Bronchial epithelial cell (primary cell): Measurements from ENCODE around the gene POLDIP2. TPM values are rescaled to one million over a fixed set of nuclear protein-coding genes. Genes with fewer than 3 reads are reported as not detected.

Experiments
- DNase-seq: peaks from one replicate; pipeline ENCODE4 v3.0.0-alpha.2; 2010; ENCODE audit warnings: low read depth
- FAIRE-seq: peaks from 2 replicates; lab custom pipeline; 2011; peaks lifted over from hg19 to GRCh38; lab: Jason Lieb, UNC
- H3K27me3 ChIP-seq: 2 replicates; pipeline ENCODE4 v1.5.1; 2011; ENCODE audit warnings: low read length; ENCODE audit not compliant: control insufficient read depth, insufficient read depth
- H3K36me3 ChIP-seq: 2 replicates; pipeline ENCODE4 v1.5.1; 2011; ENCODE audit warnings: low read length; ENCODE audit not compliant: control insufficient read depth, insufficient read depth
- H3K4me3 ChIP-seq: 2 replicates; pipeline ENCODE4 v1.5.1; 2011; ENCODE audit warnings: mild to moderate bottlenecking, low read depth, low read length, control low read depth
- total RNA-seq: library from RNA; depleted of rRNA; stranded (reverse); fragments of >200 nt; gene quantifications from 2 replicates; pipeline ENCODE4 v1.2.1, GENCODE V29; 2014
- TF ChIP-seq, protein P1 (sequence below): IDR thresholded peaks from 2 replicates; pipeline ENCODE4 v1.5.1; 2011; ENCODE audit warnings: mild to moderate bottlenecking, moderate library complexity, low read length, control low read depth, inconsistent platforms; ENCODE audit not compliant: insufficient read depth, severe bottlenecking

The POLDIP2 gene
- total RNA-seq, 1 donor from 2014 or later = 59.8 TPM

DNA sequence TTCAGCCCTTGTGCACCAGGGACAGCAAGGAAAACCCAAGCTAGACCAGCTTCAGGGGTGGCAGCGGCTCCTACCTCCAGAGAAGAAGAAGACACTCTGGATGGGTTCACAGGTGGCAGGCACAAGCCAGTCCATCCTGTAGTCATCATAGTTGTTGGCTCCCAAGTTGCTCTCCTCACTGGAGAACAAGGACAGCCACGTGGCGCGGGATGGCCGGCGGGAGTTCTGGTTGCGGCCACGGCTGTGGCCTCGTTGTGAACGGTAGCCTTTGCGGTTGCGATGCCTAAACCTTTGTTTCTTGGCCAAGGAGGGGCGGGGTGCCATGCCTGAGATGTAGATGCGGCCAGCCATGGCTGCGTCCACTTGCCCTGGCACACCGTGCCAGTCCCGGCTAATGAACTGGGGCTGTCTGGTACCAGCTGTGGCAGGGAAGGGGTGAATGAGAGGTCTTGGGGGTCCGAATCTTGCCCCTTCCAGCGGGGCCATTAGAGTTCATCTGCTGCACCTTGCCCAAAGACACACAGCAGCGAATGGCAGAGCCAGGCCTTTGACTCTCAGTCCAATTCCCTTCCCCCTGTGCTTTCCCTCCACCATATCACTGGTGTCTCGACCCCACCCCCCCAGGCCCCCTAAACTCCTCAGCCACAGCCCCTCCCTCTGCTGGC is 10.4 kb upstream of the POLDIP2 start:
- Histone ChIP-seq H3K36me3 (peaks cover 2% of the 10 kb centered on the region), H3K4me3 (no peak overlapping the region), H3K27me3 (peaks cover 11% of the 10 kb centered on the region)
- DNase-seq = no peak
- TF ChIP-seq, protein P1, sequence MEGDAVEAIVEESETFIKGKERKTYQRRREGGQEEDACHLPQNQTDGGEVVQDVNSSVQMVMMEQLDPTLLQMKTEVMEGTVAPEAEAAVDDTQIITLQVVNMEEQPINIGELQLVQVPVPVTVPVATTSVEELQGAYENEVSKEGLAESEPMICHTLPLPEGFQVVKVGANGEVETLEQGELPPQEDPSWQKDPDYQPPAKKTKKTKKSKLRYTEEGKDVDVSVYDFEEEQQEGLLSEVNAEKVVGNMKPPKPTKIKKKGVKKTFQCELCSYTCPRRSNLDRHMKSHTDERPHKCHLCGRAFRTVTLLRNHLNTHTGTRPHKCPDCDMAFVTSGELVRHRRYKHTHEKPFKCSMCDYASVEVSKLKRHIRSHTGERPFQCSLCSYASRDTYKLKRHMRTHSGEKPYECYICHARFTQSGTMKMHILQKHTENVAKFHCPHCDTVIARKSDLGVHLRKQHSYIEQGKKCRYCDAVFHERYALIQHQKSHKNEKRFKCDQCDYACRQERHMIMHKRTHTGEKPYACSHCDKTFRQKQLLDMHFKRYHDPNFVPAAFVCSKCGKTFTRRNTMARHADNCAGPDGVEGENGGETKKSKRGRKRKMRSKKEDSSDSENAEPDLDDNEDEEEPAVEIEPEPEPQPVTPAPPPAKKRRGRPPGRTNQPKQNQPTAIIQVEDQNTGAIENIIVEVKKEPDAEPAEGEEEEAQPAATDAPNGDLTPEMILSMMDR = no peak
- no peak for FAIRE-seq

DNA sequence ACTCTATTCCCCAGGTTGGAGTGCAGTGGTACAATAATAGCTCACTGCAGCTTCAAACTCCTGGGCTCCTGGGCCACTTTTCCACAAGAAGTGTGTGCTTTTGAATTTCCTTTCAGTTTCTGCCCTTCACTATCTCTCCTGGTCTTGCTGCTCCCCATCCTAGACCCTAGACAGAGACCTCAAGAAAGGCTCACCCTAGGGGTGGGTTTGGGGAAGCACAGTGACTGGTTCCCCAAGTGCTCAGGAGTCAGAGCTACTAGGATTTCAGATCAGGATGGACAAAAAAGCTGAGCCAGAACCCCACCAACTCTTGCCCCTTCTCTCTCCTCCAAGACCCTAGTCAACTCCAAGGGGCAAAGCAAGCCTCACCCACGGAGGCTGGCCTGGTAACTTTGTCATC is 9.3 kb upstream of the POLDIP2 start:
- DNase-seq = no peak
- no peak for FAIRE-seq
- Histone ChIP-seq H3K36me3 (peaks cover 2% of the 10 kb centered on the region), H3K4me3 (no peak overlapping the region), H3K27me3 (peaks cover 4% of the 10 kb centered on the region)
- TF ChIP-seq, protein P1 = peak; percentile 5

DNA sequence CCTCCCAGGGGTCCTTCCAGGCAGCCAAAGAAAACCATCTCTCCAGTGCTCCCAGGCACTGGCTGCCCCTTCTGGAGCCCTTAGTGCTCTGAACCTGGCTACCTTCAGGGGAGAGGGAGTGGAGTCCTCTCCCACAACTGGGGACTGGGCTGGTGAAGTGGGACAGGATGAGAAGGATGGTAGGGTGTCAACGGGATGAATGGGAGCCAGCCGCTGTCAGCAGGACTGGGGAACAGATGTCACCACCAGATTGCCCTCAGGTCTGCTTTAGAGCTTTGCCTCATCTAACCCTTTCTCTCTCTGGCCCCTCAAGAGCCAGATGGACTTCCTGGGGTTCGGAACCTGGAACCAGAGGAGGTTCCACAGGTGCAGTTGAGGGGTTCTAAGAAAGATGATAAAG is 8.2 kb upstream of the POLDIP2 start:
- no peak for DNase-seq
- no peak overlapping the region for H3K4me3 ChIP-seq
- H3K36me3 ChIP-seq = peaks cover 7% of the 10 kb centered on the region
- H3K27me3 ChIP-seq = peaks cover 2% of the 10 kb centered on the region
- TF ChIP-seq, protein P1 = no peak
- no peak for FAIRE-seq

DNA sequence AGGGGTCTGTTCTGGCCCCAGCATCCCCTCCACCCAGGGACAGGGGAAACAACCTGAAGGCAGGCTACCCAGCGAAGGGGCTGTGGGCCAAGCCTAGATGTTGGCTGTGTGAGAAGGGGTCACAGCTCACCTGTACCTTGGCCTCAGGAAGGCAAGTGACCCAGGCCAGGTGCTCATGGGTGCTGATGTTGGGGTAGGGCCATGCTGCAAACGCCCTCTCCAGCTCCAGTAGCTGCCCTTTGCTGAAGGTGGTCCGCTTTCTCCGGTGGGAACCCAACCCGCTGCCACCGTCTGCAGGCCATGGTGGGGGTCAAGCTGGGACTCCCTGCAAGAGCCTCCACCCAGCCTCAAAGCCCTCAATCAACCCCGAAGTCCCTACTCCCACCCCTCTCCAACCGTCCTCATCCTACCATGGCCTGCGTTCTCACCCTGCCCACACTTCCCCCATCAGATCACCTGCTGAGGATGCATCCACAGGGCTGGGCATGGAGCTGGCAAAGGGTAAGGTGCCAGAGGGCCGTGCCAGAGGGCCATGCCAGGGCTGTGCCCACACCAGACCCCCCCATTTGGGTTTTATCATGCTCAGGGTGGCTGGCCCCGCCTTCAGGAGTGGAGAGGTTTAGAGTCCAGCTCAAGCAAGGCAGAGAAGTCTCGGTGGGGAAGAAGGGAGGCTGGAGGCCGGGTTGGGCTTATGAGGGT is 7.5 kb upstream of the POLDIP2 start, which contains the start of gene SEBOX:
SEBOX (minus strand) TSS at position 535 of the 699 bp plus-strand sequence; CDS start at position 487, 48 bp downstream.
- Histone ChIP-seq H3K4me3 (no peak within 1 kb of the TSS), H3K36me3 (peaks cover 11% of the 10 kb centered on the region), H3K27me3 (no peaks in the 10 kb centered on the region)
- TF ChIP-seq, protein P1 = no peak
- FAIRE-seq (no peak), DNase-seq (no peak)

DNA sequence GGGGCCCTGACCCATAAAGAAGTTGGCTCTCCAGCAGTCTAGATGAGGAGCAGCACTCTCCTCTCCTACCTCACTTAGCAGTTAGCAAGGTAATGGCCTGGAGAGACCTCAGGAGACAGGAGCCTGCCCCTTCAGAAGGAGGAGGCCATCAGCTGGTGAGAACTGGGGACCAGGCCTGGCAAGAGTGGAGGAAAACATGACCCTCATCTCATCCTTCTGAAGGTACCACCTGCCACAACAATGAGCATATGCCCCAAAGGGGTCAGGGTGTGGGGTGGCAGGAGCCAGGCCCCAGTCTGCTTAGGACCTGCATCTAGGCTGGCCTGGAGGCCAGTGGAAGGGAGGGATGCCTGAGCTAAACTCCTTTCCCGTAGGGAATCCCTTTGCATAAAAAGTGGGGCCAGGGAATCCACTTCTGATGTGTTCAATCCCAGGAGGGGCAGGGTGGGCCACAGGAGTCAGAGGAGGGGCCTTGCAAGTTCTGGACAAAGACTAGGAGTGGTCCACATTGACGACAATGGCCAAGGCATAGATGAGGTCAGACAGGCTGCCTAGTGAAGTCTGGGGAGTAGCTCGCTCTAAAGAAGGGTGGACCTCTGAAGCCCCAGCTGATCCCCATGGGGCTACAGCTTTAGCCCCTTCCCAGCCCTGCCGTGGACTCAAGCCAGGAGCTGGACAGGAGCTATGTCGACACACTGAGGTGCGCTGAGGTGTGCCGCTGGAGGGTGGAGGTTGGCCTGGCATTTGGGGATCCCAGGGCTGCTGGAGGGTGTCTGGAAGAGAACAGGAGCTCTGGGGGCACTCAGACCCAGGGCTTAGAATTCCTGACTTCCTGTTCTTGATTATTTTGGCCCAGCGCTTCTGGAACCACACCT is 6.7 kb upstream of the POLDIP2 start:
- H3K27me3 ChIP-seq = no peaks in the 10 kb centered on the region
- TF ChIP-seq, protein P1 = no peak
- no peak for DNase-seq
- H3K4me3 ChIP-seq = no peak overlapping the region
- FAIRE-seq = no peak
- peaks cover 13% of the 10 kb centered on the region for H3K36me3 ChIP-seq
